IPS DF 19.7 (cell line): ENCODE measurements around the gene SEC16A.

Experiments
- DNase-seq: peaks from one replicate; pipeline ENCODE4 v3.0.0-alpha.2; 2013; ENCODE audit warnings: low read depth, low spot score

SEC16A gene

DNA sequence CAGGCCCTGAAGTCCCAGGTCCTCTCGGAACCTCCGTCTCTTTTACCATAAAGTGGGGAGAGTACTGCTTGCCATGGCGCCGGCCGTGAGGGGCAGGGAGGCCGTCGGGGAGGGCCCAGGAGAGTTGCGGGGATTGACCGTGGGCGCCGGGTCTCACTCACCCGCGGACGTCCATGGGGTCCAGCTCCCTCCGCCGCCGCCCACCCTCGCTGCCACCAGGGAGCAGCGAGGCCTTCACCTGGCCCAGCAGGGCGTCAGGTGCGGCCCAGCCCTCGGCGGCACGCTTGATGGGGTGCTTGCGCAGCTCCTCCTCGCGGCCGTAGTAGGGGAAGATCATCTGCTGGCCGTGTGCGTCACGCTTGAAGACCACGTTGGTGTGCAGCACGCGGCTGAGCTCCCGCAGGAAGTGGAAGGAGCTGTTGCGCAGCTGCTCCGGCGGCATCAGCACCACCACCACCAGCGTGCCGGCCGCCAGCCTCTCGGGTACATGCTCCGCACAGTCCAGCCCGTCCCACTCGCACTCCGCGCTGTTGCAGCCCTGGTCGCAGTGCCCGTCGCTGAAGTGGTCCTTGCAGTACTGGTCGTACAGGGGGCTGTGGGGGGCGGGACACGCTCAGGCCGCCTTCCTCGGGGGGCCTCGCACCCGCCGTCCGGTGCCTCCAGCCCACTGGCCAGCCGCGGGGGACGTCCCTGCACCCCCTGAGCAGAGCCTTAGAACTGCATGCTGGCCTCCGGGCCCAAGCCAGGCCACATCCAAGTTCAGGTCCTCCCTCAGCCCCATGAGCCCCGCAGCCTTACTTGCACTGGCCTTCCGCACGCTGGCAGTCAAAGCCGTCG, 21.9 kb upstream of the SEC16A start:
- no peak for DNase-seq

DNA sequence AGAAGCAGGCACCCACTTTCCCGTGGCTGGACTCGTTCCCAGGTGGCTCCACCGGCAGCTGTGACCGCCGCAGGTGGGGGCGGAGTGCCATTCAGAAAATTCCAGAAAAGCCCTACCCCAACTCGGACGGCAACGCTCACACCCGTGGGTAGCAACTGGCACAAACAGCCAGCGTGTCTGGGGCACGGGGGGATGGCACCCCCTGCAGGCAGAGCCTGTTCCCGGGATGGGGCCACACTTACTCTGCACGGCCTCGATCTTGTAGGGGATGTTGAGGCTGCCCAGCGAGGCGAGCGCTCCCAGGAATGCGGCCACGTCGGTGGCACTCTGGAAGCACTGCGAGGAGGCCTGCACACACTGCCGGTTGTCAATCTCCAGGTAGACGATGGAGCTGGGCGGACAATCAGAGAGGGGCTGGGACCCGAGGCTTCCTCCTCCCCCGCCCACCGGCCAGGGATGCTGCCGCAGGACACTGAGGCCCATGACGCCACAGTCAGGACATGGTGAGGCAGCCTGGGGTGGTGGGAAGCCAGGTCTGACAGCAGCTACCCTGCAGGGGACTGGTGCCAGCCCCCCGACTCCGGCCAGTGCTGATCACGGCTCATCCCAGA, 20.2 kb upstream of the SEC16A start:
- DNase-seq = no peak

DNA sequence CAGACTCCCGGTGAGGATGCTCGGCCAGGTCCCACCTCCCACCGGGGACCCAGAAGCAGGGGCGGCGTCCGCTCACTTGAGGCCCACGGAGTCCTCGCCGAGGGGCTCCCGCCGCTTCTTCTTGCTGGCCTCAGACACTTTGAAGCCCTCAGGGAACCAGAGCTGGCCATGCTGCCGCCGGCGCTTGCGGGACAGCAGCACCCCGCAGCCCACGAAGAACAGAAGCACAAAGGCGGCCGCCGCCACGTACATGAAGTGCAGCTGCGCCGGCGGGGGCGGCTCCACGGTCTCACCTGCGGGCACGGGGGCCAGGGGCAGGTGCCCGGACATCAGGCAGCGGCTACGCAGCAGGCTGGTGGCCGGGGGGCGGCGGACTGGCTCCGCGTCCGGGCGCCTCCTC, 19.4 kb upstream of the SEC16A start:
- no peak for DNase-seq

DNA sequence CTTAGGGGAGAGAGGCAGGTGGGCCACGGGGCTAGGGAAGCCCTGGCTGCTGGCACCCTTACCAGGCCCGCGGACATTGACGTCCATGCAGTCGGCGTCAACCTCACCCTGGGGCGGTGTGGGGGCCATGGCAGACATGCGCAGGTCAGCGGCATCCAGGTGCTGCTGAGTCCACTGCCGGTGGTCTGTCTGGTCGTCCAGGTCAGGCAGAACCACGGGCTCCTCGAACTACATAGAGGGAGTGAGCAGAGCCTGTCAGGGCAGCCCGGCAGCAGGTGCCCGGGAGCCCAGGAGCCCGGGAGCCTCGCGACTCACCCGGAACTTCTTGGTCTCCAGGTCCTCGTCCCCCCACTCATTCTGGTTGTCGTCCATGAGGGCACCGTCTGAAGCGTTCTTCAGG, 18.8 kb upstream of the SEC16A start:
- no peak for DNase-seq

DNA sequence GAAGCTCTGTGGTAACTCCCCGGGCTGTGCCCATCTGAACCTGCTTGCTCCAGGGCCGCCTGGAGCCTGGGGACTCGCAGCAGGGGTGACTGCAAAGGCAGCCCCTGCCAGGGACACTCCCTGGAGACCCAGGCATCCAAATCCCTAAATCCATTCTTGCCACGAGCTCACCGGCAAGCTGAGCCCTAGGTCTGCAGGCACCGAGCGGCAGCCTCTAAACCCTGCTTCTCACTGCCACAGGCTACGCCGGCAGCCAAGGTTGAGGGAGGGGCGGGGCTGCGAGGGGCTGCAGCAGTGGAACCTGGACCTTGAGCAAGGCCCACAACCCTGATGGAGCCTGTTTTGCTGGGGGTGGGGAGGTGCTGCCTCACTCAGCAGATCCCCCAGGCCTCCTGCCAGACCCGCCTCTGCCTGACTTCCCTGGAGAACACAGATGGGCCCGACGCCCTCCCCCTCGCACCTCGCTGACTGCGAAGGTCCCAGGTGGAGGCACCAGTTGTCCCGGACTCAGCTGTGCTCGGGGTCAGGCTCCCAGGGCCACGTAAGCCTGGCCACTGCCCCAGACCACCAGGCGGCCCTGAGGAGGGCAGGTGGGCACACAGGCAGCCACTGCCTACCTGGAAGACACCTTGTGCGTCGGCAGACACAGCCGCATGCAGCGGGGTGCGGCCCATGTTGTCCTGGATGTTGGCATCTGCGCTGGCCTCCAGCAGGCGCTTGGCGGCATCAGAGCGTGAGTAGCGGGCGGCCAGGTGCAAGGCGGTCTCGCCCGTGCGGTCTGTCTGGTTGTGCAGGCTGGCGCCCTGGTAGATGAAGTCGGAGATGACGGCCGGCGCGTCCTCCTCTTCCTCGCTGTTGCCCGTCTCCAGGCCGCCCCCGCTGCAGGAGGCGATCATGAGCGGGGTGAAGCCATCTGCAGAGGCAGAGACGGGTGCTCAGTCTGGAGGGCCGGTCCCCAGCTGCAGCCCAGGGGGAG, 17.4 kb upstream of the SEC16A start:
- no peak for DNase-seq

DNA sequence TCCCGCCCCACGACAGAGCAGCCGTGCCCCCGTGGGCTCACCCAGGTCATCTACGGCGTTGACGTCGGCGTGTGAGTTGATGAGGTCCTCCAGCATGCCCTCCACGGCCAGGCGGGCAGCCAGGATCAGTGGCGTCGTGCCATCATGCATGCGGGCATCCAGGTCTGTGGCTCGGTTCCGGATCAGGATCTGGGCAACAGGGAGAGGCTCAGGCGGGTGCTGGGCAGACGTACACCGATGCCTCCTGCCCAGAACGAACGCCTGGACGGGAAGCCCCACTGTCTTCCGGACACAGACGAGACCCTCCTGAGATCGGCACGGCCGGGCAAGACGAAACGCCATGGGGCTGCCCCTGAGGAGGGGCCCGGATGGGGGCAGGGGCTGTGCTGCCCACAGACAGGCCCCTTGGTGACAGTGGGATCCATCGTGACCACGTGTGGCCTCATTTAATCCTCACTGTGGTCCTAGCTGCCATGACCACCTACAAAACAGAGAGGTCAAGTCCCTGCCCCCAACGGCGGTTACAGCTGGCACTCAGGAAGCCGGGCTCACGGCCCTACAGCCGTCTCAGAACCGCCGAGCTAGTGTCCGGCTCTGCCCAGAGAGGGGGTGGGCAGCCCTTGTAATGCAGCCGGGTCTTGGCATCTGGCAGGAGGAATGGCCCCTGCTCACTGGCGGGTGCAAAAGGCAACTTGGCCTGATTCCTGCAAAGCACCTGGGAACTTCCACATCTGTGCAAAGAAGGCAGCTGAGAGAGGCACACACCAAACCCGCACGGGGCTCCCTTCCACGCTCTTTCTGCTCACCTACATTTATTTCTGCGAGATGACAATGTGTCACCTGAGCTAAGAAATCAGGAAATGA, 16.5 kb upstream of the SEC16A start:
- DNase-seq = no peak

DNA sequence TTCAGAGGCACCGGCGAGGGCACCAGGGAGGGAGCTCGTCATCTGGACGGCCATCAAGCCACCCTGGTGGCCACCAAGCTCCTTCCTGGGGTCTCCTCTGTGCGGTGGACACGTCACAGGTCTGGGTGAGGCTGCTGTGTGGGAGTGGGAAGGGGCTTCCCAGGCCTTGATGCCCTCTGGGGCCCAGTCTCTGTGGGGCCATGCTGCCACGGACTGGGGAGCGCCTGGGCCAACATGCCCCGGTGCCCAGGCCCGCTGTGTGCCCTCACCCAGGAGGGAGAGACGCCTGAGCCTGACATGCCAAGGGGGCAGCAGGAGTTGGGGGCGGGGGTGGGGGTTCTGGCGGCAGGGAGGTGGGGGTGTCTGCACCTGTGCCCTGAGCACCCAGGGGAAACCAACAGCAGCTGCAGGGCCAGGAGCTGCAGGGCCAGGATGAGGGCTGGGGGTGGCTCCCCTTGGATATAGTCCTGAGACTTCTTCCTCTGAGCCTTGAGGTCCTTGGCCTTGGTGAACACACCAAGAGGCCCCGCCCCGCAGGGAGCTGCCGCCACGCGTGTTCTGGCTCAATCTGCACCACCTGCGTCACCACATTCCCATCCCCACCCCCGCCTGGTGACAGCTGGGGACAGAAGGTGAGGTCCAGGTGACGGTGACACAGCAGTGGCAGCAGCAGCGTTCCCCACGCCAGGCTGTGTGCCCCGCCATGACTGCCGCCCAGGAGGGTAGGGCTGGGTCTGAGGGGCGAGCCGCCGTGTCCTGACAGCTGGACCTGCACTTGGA, 15.3 kb upstream of the SEC16A start:
- DNase-seq = no peak

DNA sequence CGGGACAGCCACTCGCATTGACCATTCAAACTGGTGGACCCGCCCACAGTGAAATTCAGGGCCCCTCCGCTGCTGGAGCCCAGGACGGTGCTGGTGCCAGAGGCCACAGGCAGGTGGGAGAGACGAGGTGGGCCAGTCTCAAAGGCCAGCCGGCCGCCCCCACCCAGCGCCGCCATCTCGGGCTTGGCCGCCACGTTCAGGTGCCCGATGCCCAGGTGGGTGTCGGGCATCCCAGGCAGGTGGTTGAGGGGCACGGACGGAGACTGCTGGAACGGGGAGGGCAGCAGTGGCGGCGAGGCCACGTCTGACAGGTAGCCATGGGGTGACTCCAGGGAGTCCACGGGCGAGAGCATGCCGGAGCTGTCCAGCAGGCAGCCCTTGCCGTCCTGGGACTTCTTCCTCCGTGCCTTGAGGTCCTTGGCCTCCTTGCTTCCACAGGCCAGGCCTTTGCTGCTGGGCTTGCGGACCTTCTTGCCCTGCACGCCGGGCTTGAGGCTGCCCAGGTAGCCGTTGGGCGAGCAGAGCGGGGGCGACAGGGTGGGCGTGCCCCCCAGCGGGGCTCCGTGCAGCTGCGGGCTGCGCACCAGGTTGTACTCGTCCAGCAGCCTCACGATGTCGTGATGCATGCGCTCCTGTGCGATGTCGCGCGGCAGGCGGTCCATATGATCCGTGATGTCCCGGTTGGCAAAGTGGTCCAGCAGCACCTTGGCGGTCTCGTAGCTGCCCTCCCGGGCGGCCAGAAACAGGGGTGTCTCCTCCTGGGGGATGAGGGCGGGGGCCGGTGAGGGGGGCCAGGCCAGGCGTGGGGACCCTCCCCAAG, 14.2 kb upstream of the SEC16A start:
- DNase-seq = no peak

DNA sequence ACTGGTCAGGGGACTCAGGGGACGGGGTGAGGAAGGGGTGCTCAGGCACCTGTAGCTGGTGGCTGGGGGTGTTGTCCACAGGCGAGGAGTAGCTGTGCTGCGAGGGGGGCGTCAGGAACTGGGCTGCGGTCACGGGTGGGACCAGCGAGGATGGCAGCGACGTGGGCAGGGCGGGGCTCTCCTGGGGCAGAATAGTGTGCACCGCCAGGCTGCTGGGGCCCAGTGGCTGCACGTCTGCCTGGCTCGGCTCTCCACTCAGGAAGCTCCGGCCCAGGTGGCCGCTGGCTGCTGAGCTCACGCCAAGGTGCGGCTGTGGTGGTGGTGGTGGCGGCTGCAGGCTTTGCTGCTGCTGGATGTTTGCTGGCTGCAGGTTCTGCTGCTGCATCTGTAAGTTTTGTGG, 13.3 kb upstream of the SEC16A start:
- no peak for DNase-seq

DNA sequence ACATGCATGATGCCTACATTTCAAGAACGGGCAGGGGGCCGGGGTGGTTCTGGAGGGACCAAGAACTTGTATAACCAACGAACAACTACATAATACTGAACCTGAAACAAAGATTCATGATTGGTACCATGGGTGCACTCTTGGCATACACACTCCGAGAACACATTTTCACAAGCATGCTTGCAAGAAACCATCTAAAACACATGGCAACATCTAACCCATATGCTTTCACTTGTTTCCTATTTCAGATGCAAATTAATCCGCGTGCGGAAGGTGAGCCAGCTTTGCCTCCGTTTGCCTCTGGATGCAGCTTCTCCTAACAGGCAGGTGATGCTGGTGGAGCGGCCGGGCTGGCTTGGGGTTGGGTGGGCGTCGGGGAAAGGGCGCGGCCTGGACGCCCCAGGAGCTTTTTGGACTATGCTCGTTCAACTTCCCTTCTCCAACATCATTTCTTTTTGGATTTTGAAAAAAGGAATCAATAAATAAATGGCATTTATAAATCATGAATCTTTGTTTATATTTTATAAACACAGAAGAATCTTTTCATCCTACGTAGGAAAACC, 12.5 kb upstream of the SEC16A start:
- no peak for DNase-seq

DNA sequence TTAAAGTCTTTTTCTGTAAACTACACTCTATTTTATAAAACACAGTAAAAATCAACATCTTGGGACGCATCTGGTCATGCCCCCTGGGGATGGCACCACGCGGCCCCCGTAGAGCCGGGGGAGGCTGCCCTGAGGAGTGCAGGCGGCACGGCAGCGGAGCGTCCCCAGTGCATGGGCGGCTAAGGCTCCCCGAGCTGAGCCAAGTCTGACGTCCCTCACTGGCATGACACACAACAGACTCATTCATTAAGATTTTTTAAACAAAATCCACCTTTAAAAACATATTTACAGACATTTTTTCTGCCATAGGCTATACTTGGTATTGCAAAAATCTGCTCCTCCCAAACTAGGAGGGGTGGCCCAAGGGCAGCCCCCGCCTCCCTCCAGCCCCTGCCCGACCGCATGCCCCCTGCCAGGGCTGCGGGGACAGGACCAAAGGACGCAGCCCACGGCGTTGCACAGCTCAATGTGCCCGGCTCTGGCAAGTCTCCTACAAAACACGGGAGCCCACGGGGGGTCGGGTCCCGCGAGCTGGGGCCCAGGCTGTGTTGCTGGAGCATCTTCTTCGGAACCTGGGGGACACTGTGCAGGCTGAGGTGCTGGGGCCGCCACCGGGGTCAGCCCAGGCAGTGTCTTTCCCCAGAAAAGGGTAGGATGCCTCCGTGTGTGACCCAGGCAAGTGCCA, 11.8 kb upstream of the SEC16A start:
- DNase-seq = no peak

DNA sequence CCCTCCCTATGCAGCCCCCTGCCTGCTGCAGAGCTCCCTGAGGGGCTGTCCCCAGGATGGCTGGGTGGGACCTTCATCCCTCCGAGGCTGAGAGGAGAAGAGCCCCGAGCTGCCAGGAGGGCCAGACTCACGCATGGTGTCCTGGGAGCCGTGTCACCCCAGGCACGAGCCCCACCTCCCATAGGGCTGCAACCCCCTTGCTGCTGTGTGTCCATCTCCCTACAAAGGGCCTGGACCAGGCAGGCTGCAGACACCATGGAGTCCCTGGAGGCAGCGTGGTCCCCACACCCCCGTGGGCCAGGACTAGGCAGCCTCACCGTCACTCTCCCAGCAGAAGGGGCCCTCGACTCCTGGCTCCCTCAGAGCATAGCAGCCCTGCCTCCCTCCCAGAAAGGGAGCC, 11.2 kb upstream of the SEC16A start:
- no peak for DNase-seq

DNA sequence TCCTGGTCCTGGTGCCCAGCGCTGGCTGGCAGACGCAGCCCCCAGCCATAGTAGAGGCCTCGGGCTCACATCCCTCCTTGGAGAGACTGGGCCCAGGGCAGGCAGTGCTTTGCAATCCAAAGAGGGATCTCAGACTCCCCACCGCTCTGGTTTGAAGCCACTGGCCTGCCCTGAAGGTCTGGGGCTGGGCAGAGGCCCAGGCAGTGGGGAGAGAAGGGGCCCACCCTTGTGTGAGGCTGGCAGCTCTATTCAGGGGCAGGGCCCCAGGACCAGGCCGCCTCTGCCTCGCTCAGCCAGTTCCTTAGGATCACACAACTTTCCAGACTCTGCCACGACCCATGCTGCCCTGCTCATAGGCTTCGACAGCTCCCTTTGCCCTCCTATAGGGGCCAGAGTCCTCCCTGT, 10.7 kb upstream of the SEC16A start:
- DNase-seq = no peak

DNA sequence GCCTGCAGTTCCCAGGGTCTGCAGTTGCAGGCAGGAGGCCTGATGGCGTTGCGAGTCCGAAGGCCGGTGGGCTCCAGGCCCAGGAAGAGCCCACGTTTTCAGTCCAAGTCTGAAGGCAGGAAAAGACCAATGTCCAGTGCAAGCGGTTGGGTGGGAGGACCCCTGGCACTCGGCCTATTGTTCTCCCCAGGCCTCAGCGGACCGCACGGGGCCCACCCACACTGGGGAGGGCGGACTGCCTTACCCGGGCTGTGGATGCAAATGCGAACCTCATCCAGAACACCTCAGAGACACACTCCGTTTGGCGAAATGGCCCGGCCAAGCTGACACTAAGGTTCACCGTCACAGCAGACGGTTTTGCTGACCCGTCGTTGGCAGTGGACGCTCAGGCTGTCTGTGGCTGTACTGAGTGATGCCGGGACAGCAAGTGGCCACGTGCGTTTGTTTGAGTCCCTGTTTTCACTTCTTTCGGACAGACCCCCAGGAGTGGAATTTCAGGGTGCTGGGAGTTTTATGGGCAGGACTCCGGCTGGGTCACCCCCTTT, 10.2 kb upstream of the SEC16A start:
- no peak for DNase-seq

DNA sequence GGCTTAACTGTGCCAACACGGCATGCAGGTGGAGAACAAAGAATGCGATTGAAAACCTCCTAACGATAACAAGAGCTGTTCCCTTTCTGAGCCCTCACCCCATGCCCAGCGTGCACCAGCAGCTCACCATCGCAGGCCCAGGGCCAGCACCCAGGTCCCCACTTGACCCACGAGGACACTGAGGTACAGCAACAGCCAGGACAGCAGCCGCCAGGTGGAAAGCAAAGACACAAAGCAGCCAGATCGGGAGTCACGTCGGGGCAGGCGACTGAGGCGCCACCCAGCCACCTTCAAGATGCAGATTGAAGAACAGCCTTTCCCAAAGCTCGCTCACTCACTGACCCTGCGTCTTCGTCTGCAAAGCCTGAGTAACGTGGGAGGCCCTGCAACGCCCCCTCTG, 6.9 kb upstream of the SEC16A start:
- DNase-seq = no peak

DNA sequence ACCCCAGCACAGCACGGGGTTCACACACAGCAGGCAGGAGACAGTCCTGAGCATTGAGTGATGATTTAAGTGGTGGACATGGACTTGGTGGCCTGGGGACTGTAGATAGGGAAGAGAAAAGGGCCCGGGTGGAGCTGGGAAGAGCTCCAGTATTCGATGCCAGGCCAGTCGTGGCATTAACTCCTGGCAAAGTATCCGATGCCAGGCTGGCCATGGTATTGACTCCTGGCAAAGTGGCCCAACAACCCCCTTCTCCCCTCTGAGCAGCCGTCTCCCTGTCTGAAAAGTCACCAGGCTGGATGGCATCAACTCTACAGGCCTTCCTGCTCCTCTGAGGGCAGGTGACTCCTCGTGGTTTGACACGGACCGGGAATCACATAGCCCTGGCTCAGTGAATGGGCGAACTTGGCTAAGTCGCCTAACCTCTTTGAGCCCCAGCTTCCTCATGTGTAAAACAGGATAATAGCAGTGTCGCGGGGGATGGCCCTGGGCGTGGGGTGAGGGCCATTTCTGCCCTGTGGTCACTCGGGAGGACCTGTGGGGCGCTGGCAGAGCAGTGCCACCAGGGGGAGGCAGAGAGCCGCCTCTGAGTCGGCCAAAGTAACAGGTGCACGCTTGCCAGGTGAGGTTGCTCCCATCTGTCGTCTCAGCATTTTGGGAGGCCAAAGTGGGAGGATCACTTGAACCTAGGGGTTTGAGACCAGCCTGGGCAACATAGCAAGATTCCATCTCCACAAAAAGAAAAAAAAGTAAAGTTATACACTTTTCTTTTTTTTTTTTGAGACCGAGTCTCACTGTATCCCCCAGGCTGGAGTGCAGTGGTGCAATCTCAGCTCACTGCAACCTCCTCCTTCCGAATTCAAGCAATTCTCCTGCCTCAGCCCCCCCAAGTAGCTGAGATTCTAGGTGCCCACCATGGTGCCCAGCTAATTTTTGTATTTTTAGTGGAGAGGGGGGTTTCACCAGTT, 5.7 kb upstream of the SEC16A start:
- no peak for DNase-seq

DNA sequence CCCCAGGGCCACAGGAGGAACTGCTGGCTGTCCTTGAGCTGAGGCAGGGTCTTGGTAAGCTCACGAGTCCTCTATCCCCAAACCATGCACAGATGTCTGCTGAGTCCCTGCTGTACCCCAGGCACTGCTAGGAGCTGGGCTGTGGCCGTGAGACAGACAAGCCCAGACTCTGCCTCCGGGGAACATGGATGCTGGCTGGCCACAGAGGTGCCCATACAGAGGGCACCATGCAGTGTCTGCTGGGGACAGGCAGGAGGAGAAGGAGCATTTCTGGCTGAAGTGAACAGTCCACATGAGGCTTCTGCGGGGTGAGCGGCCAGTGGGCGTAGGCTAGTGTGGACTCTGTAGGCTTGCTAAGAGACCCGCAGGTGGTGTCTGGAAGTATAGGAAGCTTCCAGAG, 4.8 kb upstream of the SEC16A start:
- DNase-seq = no peak
